ENCODE data around the gene PLAGL2.

PLAGL2 gene

DNA sequence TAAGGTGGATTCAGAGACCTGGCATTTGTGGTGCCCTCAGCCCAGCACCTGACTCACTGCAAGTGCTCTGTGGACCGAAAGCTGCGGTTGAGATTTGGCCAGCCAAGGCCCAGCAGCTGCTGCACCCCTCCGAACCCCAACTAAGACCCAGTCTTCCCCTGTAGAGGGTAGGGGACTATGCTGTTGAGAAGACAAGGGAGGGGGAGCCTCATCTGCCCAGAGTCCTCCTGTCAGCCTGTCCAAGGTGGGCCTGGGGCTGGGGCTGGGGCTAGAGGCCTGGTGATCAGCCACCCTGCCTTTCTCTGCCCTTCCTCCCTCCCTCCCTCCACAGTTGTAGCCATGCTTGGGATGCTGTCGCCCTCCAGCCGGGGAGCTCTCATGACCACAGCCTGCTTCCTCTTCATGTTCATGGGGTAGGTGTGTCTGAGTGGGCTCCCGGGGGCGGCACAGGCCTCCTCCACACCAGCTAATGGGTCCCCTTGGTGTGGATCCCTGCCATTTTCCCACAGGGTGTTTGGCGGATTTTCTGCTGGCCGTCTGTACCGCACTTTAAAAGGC is 57.2 kb downstream of the PLAGL2 start:
- TF ChIP-seq, protein P1, sequence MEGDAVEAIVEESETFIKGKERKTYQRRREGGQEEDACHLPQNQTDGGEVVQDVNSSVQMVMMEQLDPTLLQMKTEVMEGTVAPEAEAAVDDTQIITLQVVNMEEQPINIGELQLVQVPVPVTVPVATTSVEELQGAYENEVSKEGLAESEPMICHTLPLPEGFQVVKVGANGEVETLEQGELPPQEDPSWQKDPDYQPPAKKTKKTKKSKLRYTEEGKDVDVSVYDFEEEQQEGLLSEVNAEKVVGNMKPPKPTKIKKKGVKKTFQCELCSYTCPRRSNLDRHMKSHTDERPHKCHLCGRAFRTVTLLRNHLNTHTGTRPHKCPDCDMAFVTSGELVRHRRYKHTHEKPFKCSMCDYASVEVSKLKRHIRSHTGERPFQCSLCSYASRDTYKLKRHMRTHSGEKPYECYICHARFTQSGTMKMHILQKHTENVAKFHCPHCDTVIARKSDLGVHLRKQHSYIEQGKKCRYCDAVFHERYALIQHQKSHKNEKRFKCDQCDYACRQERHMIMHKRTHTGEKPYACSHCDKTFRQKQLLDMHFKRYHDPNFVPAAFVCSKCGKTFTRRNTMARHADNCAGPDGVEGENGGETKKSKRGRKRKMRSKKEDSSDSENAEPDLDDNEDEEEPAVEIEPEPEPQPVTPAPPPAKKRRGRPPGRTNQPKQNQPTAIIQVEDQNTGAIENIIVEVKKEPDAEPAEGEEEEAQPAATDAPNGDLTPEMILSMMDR (IDR thresholded peaks at IDR 0.05; ENCODE audit: low read depth, low read length, missing control alignments): no peak
- no peak for DNase-seq (ENCODE audit: extremely low read depth, low read depth)
- H3K4me3 ChIP-seq (replicated peaks; ENCODE audit: low read depth, low read length): no peak overlapping the region

DNA sequence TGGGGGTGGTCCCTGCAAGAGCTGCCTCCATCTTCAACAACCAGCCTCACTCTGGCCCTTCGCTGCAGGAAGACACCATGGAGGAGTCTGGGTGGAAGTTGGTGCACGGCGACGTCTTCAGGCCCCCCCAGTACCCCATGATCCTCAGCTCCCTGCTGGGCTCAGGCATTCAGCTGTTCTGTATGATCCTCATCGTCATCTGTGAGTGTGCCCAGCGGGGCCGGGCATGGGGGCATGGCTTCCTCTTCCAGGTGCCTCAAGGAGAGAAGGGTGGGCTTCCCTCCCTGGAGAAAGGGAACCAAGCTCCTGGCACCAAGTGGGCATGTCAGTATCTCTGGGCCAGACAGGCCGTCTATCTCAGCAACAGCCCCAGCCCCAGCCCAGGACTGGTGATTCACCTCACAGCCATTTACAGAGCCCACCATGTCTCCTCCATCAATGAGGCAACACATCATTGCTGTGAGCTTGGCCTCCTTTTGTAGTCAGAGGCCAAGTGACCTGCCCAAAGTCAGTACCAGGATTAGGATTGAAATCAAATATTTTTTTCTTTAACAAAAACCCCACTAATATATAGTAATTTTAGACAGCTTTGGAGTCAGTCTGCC is 57.9 kb downstream of the PLAGL2 start:
- TF ChIP-seq, protein P1 (IDR thresholded peaks at IDR 0.05; ENCODE audit: low read depth, low read length, missing control alignments): no peak
- DNase-seq (ENCODE audit: extremely low read depth, low read depth): no peak
- H3K4me3 ChIP-seq (replicated peaks; ENCODE audit: low read depth, low read length): no peak overlapping the region

DNA sequence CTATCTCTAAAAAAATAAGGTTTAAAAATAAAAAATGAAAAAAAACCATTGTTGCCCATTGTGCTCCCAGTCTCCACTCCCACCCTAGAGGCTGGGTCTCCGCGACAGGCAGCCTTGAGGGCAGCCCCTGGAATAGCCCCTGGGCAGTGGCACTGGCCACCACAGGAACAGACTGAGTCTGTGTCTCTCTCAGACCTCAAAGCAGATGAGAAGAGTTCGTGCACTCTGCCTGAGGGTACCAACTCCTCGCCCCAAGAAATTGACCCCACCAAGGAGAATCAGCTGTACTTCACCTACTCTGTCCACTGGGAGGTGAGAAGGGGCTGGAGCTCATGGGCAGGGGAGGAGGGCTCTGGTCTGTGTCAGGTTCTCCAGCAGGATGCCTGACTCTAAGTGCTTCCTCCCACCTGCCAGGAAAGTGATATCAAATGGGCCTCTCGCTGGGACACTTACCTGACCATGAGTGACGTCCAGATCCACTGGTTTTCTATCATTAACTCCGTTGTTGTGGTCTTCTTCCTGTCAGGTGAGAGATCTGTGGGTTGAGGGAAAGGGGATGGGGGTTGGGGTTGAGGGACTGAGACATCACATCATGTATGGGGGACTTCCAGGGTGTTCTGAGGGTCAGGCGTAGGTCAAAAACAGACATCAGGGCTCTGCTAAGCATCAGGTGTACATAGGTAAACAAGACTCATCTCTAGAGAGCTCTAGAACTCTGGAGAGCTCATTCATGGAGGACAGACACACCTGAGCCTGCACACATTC is 62.5 kb downstream of the PLAGL2 start:
- TF ChIP-seq, protein P1 (IDR thresholded peaks at IDR 0.05; ENCODE audit: low read depth, low read length, missing control alignments): no peak
- H3K4me3 ChIP-seq (replicated peaks; ENCODE audit: low read depth, low read length): no peak overlapping the region
- no peak for DNase-seq (ENCODE audit: extremely low read depth, low read depth)

DNA sequence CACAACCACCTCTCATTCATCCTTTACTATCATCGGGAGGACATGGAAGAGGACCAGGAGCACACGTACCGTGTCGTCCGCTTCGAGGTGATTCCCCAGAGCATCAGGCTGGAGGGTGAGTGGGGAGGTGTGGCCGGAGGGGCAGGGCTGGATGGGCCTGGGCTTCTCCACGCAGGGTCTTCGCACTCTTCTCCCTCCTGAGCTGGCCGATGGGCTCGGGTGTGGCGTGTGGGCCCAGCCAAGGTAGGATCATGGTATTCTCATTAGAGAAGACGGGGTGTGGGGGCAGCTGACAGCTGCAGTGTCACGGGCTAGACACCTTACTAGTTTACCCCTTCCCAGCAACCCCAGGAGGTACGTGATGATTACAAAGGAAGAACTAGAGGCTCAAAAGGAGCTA is 64.6 kb downstream of the PLAGL2 start:
- DNase-seq (ENCODE audit: extremely low read depth, low read depth): no peak
- H3K4me3 ChIP-seq (replicated peaks; ENCODE audit: low read depth, low read length): no peak overlapping the region
- TF ChIP-seq, protein P1 (IDR thresholded peaks at IDR 0.05; ENCODE audit: low read depth, low read length, missing control alignments): no peak

Measured in HFF-Myc (cell line).